Chondrocyte (in vitro differentiated cells): ENCODE results near the gene XBP1. TPM values are rescaled to one million over a fixed set of nuclear protein-coding genes. Genes with fewer than 3 reads are reported as not detected.
"Not testable (repeated sequence)": the region's sequence is repeated elsewhere in the genome, so short reads cannot be mapped to it uniquely, and the experiment has no call there.

ENCODE experiments used
- DNase-seq: peaks from one replicate; pipeline ENCODE4 v3.0.0; 2021; ENCODE audit warnings: mixed read lengths, low spot score
- H3K27ac Mint-ChIP-seq: one replicate; pipeline ENCODE4 v1.8.0; 2021; ENCODE audit warnings: mild to moderate bottlenecking, moderate library complexity, mixed read lengths; ENCODE audit not compliant: unreplicated experiment
- H3K27me3 Mint-ChIP-seq: 2 replicates; pipeline ENCODE4 v1.8.0; 2021; ENCODE audit warnings: low read depth, mixed read lengths
- H3K36me3 Mint-ChIP-seq: 2 replicates; pipeline ENCODE4 v1.8.0; 2021; ENCODE audit warnings: low read depth, mixed read lengths
- H3K4me1 Mint-ChIP-seq: 2 replicates; pipeline ENCODE4 v1.8.0; 2021; ENCODE audit warnings: low read depth, mild to moderate bottlenecking, mixed read lengths
- H3K4me3 Mint-ChIP-seq: one replicate; pipeline ENCODE4 v1.8.0; 2021; ENCODE audit warnings: mild to moderate bottlenecking, moderate library complexity, mixed read lengths; ENCODE audit not compliant: unreplicated experiment
- H3K9me3 Mint-ChIP-seq: 2 replicates; pipeline ENCODE4 v1.8.0; 2021; ENCODE audit warnings: low read depth, mixed read lengths
- long read RNA-seq: library from polyadenylated mRNA; stranded (forward); transcript quantifications from one replicate; pipeline ENCODE4 v2.0.0, GENCODE V29; 2021
- total RNA-seq: library from RNA; stranded (reverse); gene quantifications from 3 replicates; pipeline ENCODE4 v1.2.1, GENCODE V29; 2021
- TF ChIP-seq, protein P1 (sequence below): fragments of 200-600 bp; sonication (generic); IDR thresholded peaks from 2 replicates; pipeline ENCODE4 v1.5.0; 2021; ENCODE audit warnings: antibody characterized with exemption, mild to moderate bottlenecking, moderate library complexity

XBP1 gene
- 107 to 199 TPM (median 189 TPM) in 3 replicates for total RNA-seq
- long read RNA-seq, transcript XBP1-201 (5 exons, 1,850 nt): major isoform, 434 of 458 reads
- long read RNA-seq, partial matches to known transcripts: 8 of 458 reads
- long read RNA-seq, other reads (novel, unspliced or antisense): 10 of 458 reads

- Mint-ChIP-seq H3K4me1 (peaks cover 53% of the 10 kb centered on the region), H3K27ac (peak within 1 kb of the TSS; percentile 98)
These were observed at the start of gene XBP1 for GRCh38 chr22:28800308-28801041. TSS of gene XBP1 (minus strand) at chr22:28800569.

GRCh38 chr22:28846994-28847393, 46.6 kb upstream of the XBP1 start:
- peaks cover 4% of the 10 kb centered on the region for H3K36me3 Mint-ChIP-seq
- no peaks in the 10 kb centered on the region for H3K4me1 Mint-ChIP-seq
- H3K4me3 Mint-ChIP-seq: no peak overlapping the region
- H3K27me3 Mint-ChIP-seq: no peaks in the 10 kb centered on the region
- H3K27ac Mint-ChIP-seq: no peak overlapping the region
- H3K9me3 Mint-ChIP-seq: peaks cover 7% of the 10 kb centered on the region
- no peak for DNase-seq
- TF ChIP-seq, protein P1, sequence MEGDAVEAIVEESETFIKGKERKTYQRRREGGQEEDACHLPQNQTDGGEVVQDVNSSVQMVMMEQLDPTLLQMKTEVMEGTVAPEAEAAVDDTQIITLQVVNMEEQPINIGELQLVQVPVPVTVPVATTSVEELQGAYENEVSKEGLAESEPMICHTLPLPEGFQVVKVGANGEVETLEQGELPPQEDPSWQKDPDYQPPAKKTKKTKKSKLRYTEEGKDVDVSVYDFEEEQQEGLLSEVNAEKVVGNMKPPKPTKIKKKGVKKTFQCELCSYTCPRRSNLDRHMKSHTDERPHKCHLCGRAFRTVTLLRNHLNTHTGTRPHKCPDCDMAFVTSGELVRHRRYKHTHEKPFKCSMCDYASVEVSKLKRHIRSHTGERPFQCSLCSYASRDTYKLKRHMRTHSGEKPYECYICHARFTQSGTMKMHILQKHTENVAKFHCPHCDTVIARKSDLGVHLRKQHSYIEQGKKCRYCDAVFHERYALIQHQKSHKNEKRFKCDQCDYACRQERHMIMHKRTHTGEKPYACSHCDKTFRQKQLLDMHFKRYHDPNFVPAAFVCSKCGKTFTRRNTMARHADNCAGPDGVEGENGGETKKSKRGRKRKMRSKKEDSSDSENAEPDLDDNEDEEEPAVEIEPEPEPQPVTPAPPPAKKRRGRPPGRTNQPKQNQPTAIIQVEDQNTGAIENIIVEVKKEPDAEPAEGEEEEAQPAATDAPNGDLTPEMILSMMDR: no peak

More at GRCh38 chr22:28800308-28801041, at the start of gene XBP1:
- TF ChIP-seq, protein P1: no peak
- H3K9me3 Mint-ChIP-seq: no peaks in the 10 kb centered on the region
- peak within 1 kb of the TSS; percentile 85 for H3K4me3 Mint-ChIP-seq
- H3K27me3 Mint-ChIP-seq: no peaks in the 10 kb centered on the region
- H3K36me3 Mint-ChIP-seq: peaks cover 33% of the 10 kb centered on the region
- DNase-seq: peak; percentile 97

- not testable (repeated sequence) for H3K4me1 Mint-ChIP-seq, H3K27ac Mint-ChIP-seq, H3K36me3 Mint-ChIP-seq, DNase-seq, H3K4me3 Mint-ChIP-seq, H3K9me3 Mint-ChIP-seq, H3K27me3 Mint-ChIP-seq
These were observed 43.9 kb upstream of the XBP1 start for GRCh38 chr22:28844277-28844676.

- H3K9me3 Mint-ChIP-seq: peaks cover 7% of the 10 kb centered on the region
- H3K4me3 Mint-ChIP-seq: no peak overlapping the region
- H3K27ac Mint-ChIP-seq: no peak overlapping the region
- TF ChIP-seq, protein P1: no peak
- no peak for DNase-seq
- H3K36me3 Mint-ChIP-seq: peaks cover 4% of the 10 kb centered on the region
- H3K4me1 Mint-ChIP-seq: no peaks in the 10 kb centered on the region
- no peaks in the 10 kb centered on the region for H3K27me3 Mint-ChIP-seq
These were observed 43.3 kb upstream of the XBP1 start for GRCh38 chr22:28843633-28844032.

DNA sequence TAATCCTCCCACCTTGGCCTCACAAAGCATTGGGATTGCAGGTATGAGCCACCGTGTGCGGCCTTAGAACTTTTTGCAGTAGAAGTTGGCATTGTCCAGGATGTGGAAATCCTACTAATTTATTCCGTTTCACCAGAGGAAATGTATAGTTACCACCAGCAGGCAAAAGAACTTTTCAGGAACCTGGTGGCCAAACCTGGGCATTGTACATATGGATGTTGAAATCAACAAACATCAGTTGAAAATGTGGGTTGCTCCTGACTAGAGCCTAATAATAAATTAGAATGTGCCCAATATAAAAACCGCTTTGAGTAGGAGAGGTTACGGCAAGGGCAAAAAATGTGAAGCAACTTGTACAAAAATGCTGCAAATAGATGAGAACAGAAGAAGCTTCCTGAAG, 40.7 kb upstream of the XBP1 start:
- TF ChIP-seq, protein P1: no peak
- no peak for DNase-seq
- H3K4me1 Mint-ChIP-seq: no peaks in the 10 kb centered on the region
- H3K4me3 Mint-ChIP-seq: no peak overlapping the region
- peaks cover 1% of the 10 kb centered on the region for H3K9me3 Mint-ChIP-seq
- H3K36me3 Mint-ChIP-seq: no peaks in the 10 kb centered on the region
- no peak overlapping the region for H3K27ac Mint-ChIP-seq
- no peaks in the 10 kb centered on the region for H3K27me3 Mint-ChIP-seq

DNA sequence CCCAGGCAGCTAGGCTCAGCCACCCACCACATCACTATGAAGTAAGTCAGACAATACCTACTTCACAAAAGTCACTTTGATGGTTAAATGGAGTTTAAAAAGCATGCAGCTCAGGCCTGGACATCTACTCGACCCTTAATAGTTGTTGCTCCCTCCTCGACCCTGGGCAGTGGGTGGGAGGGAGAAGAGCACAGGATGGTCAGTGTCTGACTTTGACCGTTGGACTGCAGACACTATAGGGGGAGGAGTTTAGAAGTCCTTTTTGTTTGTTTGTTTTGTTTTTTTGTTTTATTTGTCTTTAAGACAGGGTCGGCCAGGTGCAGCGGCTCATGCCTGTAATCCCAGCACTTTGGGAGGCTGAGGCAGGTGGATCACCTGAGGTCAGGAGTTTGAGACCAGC, 38.6 kb upstream of the XBP1 start:
- H3K4me3 Mint-ChIP-seq: no peak overlapping the region
- no peaks in the 10 kb centered on the region for H3K4me1 Mint-ChIP-seq
- no peaks in the 10 kb centered on the region for H3K36me3 Mint-ChIP-seq
- no peak for DNase-seq
- no peaks in the 10 kb centered on the region for H3K27me3 Mint-ChIP-seq
- no peak overlapping the region for H3K27ac Mint-ChIP-seq
- TF ChIP-seq, protein P1: no peak
- H3K9me3 Mint-ChIP-seq: no peaks in the 10 kb centered on the region
